Measurements from ENCODE around the gene AAK1.

Gene AAK1

DNA sequence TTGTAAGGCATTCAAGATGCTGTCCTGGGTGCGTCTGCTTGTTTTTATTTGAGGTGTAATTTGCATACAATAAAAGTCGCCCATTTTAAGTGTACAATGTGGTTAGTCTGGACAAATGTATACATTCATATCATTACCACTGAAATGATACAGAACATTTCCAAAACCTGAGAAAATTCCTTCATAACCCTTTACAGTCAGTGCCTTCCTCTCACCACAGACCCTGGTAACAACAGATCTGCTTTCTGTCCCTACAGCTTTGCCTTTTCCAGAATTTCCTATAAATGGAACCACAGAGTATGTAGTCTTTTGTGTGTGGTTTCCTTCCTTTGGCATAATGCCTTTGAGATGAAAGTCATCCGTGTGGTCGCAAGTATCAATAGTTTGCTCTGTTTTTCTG is 160.5 kb downstream of the AAK1 start:
- DNase-seq (ENCODE audit: low spot score) = no peak
- Histone ChIP-seq H3K27ac (replicated peaks; ENCODE audit: low read length) (no peak overlapping the region), H4K8ac (ENCODE audit: low read depth, low read length) (no peak overlapping the region), H2BK120ac (ENCODE audit: low read depth, low read length) (no peak overlapping the region), H3K18ac (ENCODE audit: low read length) (no peak overlapping the region), H3K27me3 (ENCODE audit: control insufficient read depth in 3 of 3, insufficient read depth in 3 of 3, low read depth in 1 of 3, low read length in 3 of 3) (no peaks in the 10 kb centered on the region), H3K4ac (ENCODE audit: low read length) (no peak overlapping the region), H3K4me2 (ENCODE audit: insufficient read depth, low read length, poor library complexity, severe bottlenecking) (no peak overlapping the region), H2AFZ (ENCODE audit: low read length) (no peak overlapping the region), H2BK15ac (ENCODE audit: low read length) (no peak overlapping the region), H3K4me1 (ENCODE audit: control insufficient read depth in 2 of 2, insufficient read depth in 1 of 2, low read depth in 1 of 2, low read length in 2 of 2) (peaks cover 0 to 3% of the 10 kb centered on the region in 2 donors), H3K36me3 (replicated peaks in 1 of 2; ENCODE audit: control insufficient read depth in 2 of 2, insufficient read depth in 2 of 2, low read length in 2 of 2) (peaks cover 0 to 13% of the 10 kb centered on the region in 2 donors), H3K14ac (ENCODE audit: low read length) (no peak overlapping the region), H3K9me3 (replicated peaks in 1 of 2; ENCODE audit: control insufficient read depth in 2 of 2, insufficient read depth in 1 of 2, low read depth in 1 of 2, low read length in 2 of 2) (no peaks in the 10 kb centered on the region), H4K91ac (ENCODE audit: low read depth, low read length, poor library complexity) (no peak overlapping the region), H3K9ac (ENCODE audit: low read depth, low read length, poor library complexity) (no peak overlapping the region), H2BK12ac (ENCODE audit: low read length) (no peak overlapping the region), H2AK5ac (ENCODE audit: low read depth, low read length) (no peak overlapping the region), H3K23ac (ENCODE audit: low read depth, low read length, poor library complexity) (no peak overlapping the region), H3K4me3 (ENCODE audit: low read length in 2 of 2) (no peak overlapping the region), H3K79me1 (ENCODE audit: low read depth, low read length) (no peaks in the 10 kb centered on the region), H2BK5ac (ENCODE audit: low read length) (no peak overlapping the region)
- WGBS, 2 donors (ENCODE audit: extremely low coverage in 2 of 2, insufficient read length in 2 of 2, insufficient replicate concordance in 1 of 2) = no CpG with 5 or more reads among the region's 4 CpGs

- H3K23ac ChIP-seq (ENCODE audit: low read depth, low read length, poor library complexity) = no peak overlapping the region
- no peak overlapping the region for H2BK15ac ChIP-seq (ENCODE audit: low read length)
- no peak overlapping the region for H3K27ac ChIP-seq (replicated peaks; ENCODE audit: low read length)
- H3K4me3 ChIP-seq (ENCODE audit: low read length in 2 of 2) = no peak overlapping the region
- H3K27me3 ChIP-seq (ENCODE audit: control insufficient read depth in 3 of 3, insufficient read depth in 3 of 3, low read depth in 1 of 3, low read length in 3 of 3) = no peaks in the 10 kb centered on the region
- H3K4me2 ChIP-seq (ENCODE audit: insufficient read depth, low read length, poor library complexity, severe bottlenecking) = no peak overlapping the region
- H2AK5ac ChIP-seq (ENCODE audit: low read depth, low read length) = no peak overlapping the region
- H3K9ac ChIP-seq (ENCODE audit: low read depth, low read length, poor library complexity) = no peak overlapping the region
- H3K9me3 ChIP-seq (replicated peaks in 1 of 2; ENCODE audit: control insufficient read depth in 2 of 2, insufficient read depth in 1 of 2, low read depth in 1 of 2, low read length in 2 of 2) = no peaks in the 10 kb centered on the region
- no peak overlapping the region for H2BK120ac ChIP-seq (ENCODE audit: low read depth, low read length)
- no peaks in the 10 kb centered on the region for H3K79me1 ChIP-seq (ENCODE audit: low read depth, low read length)
- no peak overlapping the region for H2AFZ ChIP-seq (ENCODE audit: low read length)
- no peak overlapping the region for H3K14ac ChIP-seq (ENCODE audit: low read length)
- H2BK5ac ChIP-seq (ENCODE audit: low read length) = no peak overlapping the region
- no CpG with 5 or more reads among the region's 3 CpGs for WGBS, 2 donors (ENCODE audit: extremely low coverage in 2 of 2, insufficient read length in 2 of 2, insufficient replicate concordance in 1 of 2)
- no peak overlapping the region for H2BK12ac ChIP-seq (ENCODE audit: low read length)
- H3K18ac ChIP-seq (ENCODE audit: low read length) = no peak overlapping the region
- H3K36me3 ChIP-seq (replicated peaks in 1 of 2; ENCODE audit: control insufficient read depth in 2 of 2, insufficient read depth in 2 of 2, low read length in 2 of 2) = peaks cover 0 to 13% of the 10 kb centered on the region in 2 donors
- no peak for DNase-seq (ENCODE audit: low spot score)
- H3K4me1 ChIP-seq (ENCODE audit: control insufficient read depth in 2 of 2, insufficient read depth in 1 of 2, low read depth in 1 of 2, low read length in 2 of 2) = peaks cover 0 to 3% of the 10 kb centered on the region in 2 donors
- H3K4ac ChIP-seq (ENCODE audit: low read length) = no peak overlapping the region
- no peak overlapping the region for H4K8ac ChIP-seq (ENCODE audit: low read depth, low read length)
- H4K91ac ChIP-seq (ENCODE audit: low read depth, low read length, poor library complexity) = no peak overlapping the region
Observed at GRCh38 chr2:69482471-69482870, 161.1 kb downstream of the AAK1 start.

DNA sequence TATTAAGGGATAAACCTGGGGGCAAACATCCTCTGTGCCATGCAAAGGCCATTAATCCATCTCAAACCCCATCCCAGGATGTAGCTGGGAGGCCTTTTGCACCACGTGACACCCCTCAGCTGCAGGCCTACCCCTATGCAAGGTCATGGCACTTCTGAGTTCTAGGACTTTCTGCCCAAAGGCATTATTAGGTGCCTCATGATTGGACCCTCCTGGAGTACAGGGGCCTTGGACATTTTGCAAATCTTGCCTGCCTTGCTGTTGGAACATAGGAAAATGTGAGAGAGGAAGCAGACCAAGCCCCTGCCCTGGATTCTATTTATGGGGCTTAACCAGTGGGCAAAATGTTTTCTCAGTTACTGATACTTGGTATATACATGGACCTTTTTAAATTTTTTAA is 162.1 kb downstream of the AAK1 start:
- no peak overlapping the region for H3K9ac ChIP-seq (ENCODE audit: low read depth, low read length, poor library complexity)
- H3K36me3 ChIP-seq (replicated peaks in 1 of 2; ENCODE audit: control insufficient read depth in 2 of 2, insufficient read depth in 2 of 2, low read length in 2 of 2) = peaks cover 0 to 8% of the 10 kb centered on the region in 2 donors
- no peak overlapping the region for H2BK120ac ChIP-seq (ENCODE audit: low read depth, low read length)
- no peak overlapping the region for H4K91ac ChIP-seq (ENCODE audit: low read depth, low read length, poor library complexity)
- DNase-seq (ENCODE audit: low spot score) = no peak
- H3K27ac ChIP-seq (replicated peaks; ENCODE audit: low read length) = no peak overlapping the region
- WGBS, 2 donors (ENCODE audit: extremely low coverage in 2 of 2, insufficient read length in 2 of 2, insufficient replicate concordance in 1 of 2) = no CpG with 5 or more reads among the region's 1 CpG
- no peak overlapping the region for H4K8ac ChIP-seq (ENCODE audit: low read depth, low read length)
- H3K14ac ChIP-seq (ENCODE audit: low read length) = no peak overlapping the region
- H2AK5ac ChIP-seq (ENCODE audit: low read depth, low read length) = no peak overlapping the region
- H3K4ac ChIP-seq (ENCODE audit: low read length) = no peak overlapping the region
- H3K4me3 ChIP-seq (ENCODE audit: low read length in 2 of 2) = no peak overlapping the region
- no peak overlapping the region for H2BK15ac ChIP-seq (ENCODE audit: low read length)
- no peak overlapping the region for H3K18ac ChIP-seq (ENCODE audit: low read length)
- H3K4me2 ChIP-seq (ENCODE audit: insufficient read depth, low read length, poor library complexity, severe bottlenecking) = no peak overlapping the region
- H3K4me1 ChIP-seq (ENCODE audit: control insufficient read depth in 2 of 2, insufficient read depth in 1 of 2, low read depth in 1 of 2, low read length in 2 of 2) = peaks cover 0 to 3% of the 10 kb centered on the region in 2 donors
- H3K23ac ChIP-seq (ENCODE audit: low read depth, low read length, poor library complexity) = no peak overlapping the region
- H2AFZ ChIP-seq (ENCODE audit: low read length) = no peak overlapping the region
- H2BK12ac ChIP-seq (ENCODE audit: low read length) = no peak overlapping the region
- no peak overlapping the region for H2BK5ac ChIP-seq (ENCODE audit: low read length)
- H3K9me3 ChIP-seq (replicated peaks in 1 of 2; ENCODE audit: control insufficient read depth in 2 of 2, insufficient read depth in 1 of 2, low read depth in 1 of 2, low read length in 2 of 2) = no peaks in the 10 kb centered on the region
- H3K79me1 ChIP-seq (ENCODE audit: low read depth, low read length) = no peaks in the 10 kb centered on the region
- H3K27me3 ChIP-seq (ENCODE audit: control insufficient read depth in 3 of 3, insufficient read depth in 3 of 3, low read depth in 1 of 3, low read length in 3 of 3) = no peaks in the 10 kb centered on the region

DNA sequence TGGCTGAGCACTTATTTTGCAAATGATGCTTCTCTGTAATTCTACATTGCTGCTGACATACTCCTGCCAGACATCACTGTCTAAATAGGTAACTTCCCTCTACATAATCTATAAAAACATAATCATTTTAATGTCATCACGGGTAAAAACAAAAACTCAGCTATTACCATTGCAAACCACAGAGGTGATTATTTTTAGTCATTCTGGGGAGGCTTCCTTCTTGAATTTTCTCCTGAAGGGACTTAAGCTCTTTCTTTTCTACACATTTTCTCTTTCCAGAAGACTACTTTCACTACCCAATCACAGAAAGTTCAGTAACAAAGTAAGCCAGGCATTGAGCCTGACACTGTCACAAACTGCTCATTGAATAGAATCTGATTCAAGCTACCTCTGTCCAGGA is 165.9 kb downstream of the AAK1 start:
- H3K4me2 ChIP-seq (ENCODE audit: insufficient read depth, low read length, poor library complexity, severe bottlenecking) = no peak overlapping the region
- H2AFZ ChIP-seq (ENCODE audit: low read length) = no peak overlapping the region
- no peaks in the 10 kb centered on the region for H3K79me1 ChIP-seq (ENCODE audit: low read depth, low read length)
- H2BK12ac ChIP-seq (ENCODE audit: low read length) = no peak overlapping the region
- H2BK5ac ChIP-seq (ENCODE audit: low read length) = no peak overlapping the region
- no peak overlapping the region for H3K9ac ChIP-seq (ENCODE audit: low read depth, low read length, poor library complexity)
- no peak overlapping the region for H3K4me3 ChIP-seq (ENCODE audit: low read length in 2 of 2)
- no peak overlapping the region for H3K23ac ChIP-seq (ENCODE audit: low read depth, low read length, poor library complexity)
- H3K18ac ChIP-seq (ENCODE audit: low read length) = no peak overlapping the region
- H3K4ac ChIP-seq (ENCODE audit: low read length) = no peak overlapping the region
- H2AK5ac ChIP-seq (ENCODE audit: low read depth, low read length) = no peak overlapping the region
- H3K4me1 ChIP-seq (ENCODE audit: control insufficient read depth in 2 of 2, insufficient read depth in 1 of 2, low read depth in 1 of 2, low read length in 2 of 2) = peaks cover 2% of the 10 kb centered on the region in 2 donors
- H4K91ac ChIP-seq (ENCODE audit: low read depth, low read length, poor library complexity) = no peak overlapping the region
- H4K8ac ChIP-seq (ENCODE audit: low read depth, low read length) = no peak overlapping the region
- H3K27ac ChIP-seq (replicated peaks; ENCODE audit: low read length) = no peak overlapping the region
- H3K14ac ChIP-seq (ENCODE audit: low read length) = no peak overlapping the region
- DNase-seq (ENCODE audit: low spot score) = no peak
- H3K9me3 ChIP-seq (replicated peaks in 1 of 2; ENCODE audit: control insufficient read depth in 2 of 2, insufficient read depth in 1 of 2, low read depth in 1 of 2, low read length in 2 of 2) = no peaks in the 10 kb centered on the region
- peaks cover 0 to 20% of the 10 kb centered on the region in 2 donors for H3K36me3 ChIP-seq (replicated peaks in 1 of 2; ENCODE audit: control insufficient read depth in 2 of 2, insufficient read depth in 2 of 2, low read length in 2 of 2)
- no CpG with 5 or more reads among the region's 1 CpG for WGBS, 2 donors (ENCODE audit: extremely low coverage in 2 of 2, insufficient read length in 2 of 2, insufficient replicate concordance in 1 of 2)
- H3K27me3 ChIP-seq (ENCODE audit: control insufficient read depth in 3 of 3, insufficient read depth in 3 of 3, low read depth in 1 of 3, low read length in 3 of 3) = no peaks in the 10 kb centered on the region
- H2BK15ac ChIP-seq (ENCODE audit: low read length) = no peak overlapping the region
- no peak overlapping the region for H2BK120ac ChIP-seq (ENCODE audit: low read depth, low read length)

Measured in neuronal stem cell (in vitro differentiated cells).